Endodermal cell (in vitro differentiated cells): ENCODE data around the gene KCNS3. TPM values are rescaled to one million over a fixed set of nuclear protein-coding genes. Genes with fewer than 3 reads are reported as not detected.

ENCODE experiments used
- DNase-seq: peaks from one replicate; pipeline ENCODE4 v3.0.0-alpha.2; 2017
- H3K27ac ChIP-seq: 2 replicates; pipeline ENCODE4 v1.5.1; 2013; ENCODE audit warnings: mild to moderate bottlenecking, low read depth, low read length, moderate library complexity
- H3K27me3 ChIP-seq: 2 replicates; pipeline ENCODE4 v1.6.1; 2013; ENCODE audit warnings: mild to moderate bottlenecking, low read length, moderate library complexity; ENCODE audit not compliant: insufficient read depth, control insufficient read depth, poor library complexity, severe bottlenecking
- H3K36me3 ChIP-seq: 2 replicates; pipeline ENCODE4 v1.7.0; 2013; ENCODE audit warnings: mild to moderate bottlenecking, low read length, moderate library complexity; ENCODE audit not compliant: control insufficient read depth, insufficient read depth
- H3K4me1 ChIP-seq: one replicate; pipeline ENCODE4 v1.7.0; 2013; ENCODE audit warnings: low read length; ENCODE audit not compliant: control insufficient read depth, insufficient read depth
- H3K4me3 ChIP-seq: 2 replicates; pipeline ENCODE4 v1.5.1; 2013; ENCODE audit warnings: mild to moderate bottlenecking, low read length, moderate library complexity
- H3K9ac ChIP-seq: 2 replicates; pipeline ENCODE4 v1.6.1; 2013; ENCODE audit warnings: mild to moderate bottlenecking, low read length, moderate library complexity; ENCODE audit not compliant: poor library complexity, severe bottlenecking; ENCODE audit errors: extremely low read depth
- H3K9me3 ChIP-seq: 2 replicates; pipeline ENCODE4 v1.6.1; 2013; ENCODE audit warnings: mild to moderate bottlenecking, low read length, moderate library complexity; ENCODE audit not compliant: control insufficient read depth
- H3K27ac Mint-ChIP-seq: 2 replicates; pipeline ENCODE4 v1.8.0; 2020; ENCODE audit warnings: mixed read lengths
- H3K27me3 Mint-ChIP-seq: 2 replicates; pipeline ENCODE4 v1.8.0; 2021; ENCODE audit warnings: mild to moderate bottlenecking, mixed read lengths; ENCODE audit not compliant: insufficient read depth
- H3K36me3 Mint-ChIP-seq: 2 replicates; pipeline ENCODE4 v1.8.0; 2020; ENCODE audit warnings: low read depth, mixed read lengths
- H3K4me1 Mint-ChIP-seq: 2 replicates; pipeline ENCODE4 v1.8.0; 2020; ENCODE audit warnings: mixed read lengths
- H3K4me3 Mint-ChIP-seq: 2 replicates; pipeline ENCODE4 v1.8.0; 2020; ENCODE audit warnings: mild to moderate bottlenecking, moderate library complexity, mixed read lengths
- H3K9me3 Mint-ChIP-seq: 2 replicates; pipeline ENCODE4 v1.8.0; 2020; ENCODE audit warnings: mild to moderate bottlenecking, mixed read lengths
- WGBS, 2 experiments: methylation state at CpG; one replicate each; pipeline versions ENCODE4 v1.1.5 to v1.1.7; 2013; ENCODE audit warnings: missing lambda C conversion rate in 2 of 2, mixed read lengths in 1 of 2; ENCODE audit not compliant: insufficient coverage in 1 of 2, insufficient read length in 1 of 2; 5-methylcytosine and 5-hydroxymethylcytosine counted together
- total RNA-seq, 2 donors: library from RNA; stranded (reverse); fragmentation: NEBNext Ultra II Directional in 1 of 2; extraction: Animal tissue kit (Norgen Biotek cat#: 25700) in 1 of 2; gene quantifications; 2 replicates in 1 of 2; 3 replicates in 1 of 2; pipeline ENCODE4 v1.2.1, GENCODE V29; 2021
- TF ChIP-seq, protein P1 (sequence below): fragments of 200-600 bp; sonication (generic); conservative IDR thresholded peaks from 2 replicates; pipeline ENCODE4 v1.5.0; 2021; ENCODE audit warnings: antibody characterized with exemption, mild to moderate bottlenecking

KCNS3 gene
- total RNA-seq, 2 donors from 2014 or later: 10.7 to 11.1 TPM

DNA sequence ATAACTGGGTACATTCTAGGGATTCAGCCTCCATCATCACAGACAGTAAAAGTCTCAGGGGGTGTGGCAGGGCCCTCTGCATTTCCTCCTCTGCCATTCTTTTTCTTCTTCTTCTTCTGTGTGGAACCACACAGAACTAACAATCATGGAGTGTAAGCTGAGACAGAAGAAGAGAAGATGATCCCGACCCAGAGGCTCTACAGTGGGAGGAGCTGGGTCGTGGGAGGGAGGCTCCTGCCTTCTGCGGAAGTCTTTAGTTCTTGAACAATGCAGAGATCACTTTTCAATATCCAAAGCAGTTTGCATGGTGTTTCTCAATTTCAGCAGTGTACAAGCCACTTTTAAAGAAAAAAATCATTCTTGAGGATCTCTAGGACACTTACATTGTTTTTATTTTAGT, 80.9 kb downstream of the KCNS3 start:
- no peak overlapping the region for H3K4me3 Mint-ChIP-seq
- TF ChIP-seq, protein P1, sequence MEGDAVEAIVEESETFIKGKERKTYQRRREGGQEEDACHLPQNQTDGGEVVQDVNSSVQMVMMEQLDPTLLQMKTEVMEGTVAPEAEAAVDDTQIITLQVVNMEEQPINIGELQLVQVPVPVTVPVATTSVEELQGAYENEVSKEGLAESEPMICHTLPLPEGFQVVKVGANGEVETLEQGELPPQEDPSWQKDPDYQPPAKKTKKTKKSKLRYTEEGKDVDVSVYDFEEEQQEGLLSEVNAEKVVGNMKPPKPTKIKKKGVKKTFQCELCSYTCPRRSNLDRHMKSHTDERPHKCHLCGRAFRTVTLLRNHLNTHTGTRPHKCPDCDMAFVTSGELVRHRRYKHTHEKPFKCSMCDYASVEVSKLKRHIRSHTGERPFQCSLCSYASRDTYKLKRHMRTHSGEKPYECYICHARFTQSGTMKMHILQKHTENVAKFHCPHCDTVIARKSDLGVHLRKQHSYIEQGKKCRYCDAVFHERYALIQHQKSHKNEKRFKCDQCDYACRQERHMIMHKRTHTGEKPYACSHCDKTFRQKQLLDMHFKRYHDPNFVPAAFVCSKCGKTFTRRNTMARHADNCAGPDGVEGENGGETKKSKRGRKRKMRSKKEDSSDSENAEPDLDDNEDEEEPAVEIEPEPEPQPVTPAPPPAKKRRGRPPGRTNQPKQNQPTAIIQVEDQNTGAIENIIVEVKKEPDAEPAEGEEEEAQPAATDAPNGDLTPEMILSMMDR: no peak

DNA sequence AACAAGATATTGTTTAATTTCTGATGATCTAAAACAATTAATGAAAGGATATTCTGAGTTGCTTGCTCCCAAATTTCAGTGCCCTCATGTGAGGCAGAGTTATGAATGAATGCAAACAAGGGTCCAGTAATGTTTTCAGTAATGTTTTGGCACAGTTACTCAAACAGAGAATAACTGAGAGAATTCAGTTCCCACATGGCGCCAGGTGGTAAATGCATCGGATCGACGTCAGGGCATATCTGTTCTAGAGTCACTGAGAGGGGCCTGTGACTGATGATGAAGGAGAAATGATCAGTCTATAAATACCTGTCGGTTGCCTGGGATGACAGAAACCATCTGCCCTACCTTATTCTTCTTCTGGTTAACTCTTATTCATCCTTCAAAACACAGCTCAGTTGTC, 81.4 kb downstream of the KCNS3 start:
- H3K36me3 Mint-ChIP-seq: no peaks in the 10 kb centered on the region
- H3K4me3 Mint-ChIP-seq: no peak overlapping the region
- no peaks in the 10 kb centered on the region for H3K27me3 Mint-ChIP-seq
- no peak overlapping the region for H3K27ac Mint-ChIP-seq
- H3K9me3 Mint-ChIP-seq: no peaks in the 10 kb centered on the region
- Histone ChIP-seq H3K27me3 (no peaks in the 10 kb centered on the region), H3K4me3 (no peak overlapping the region), H3K36me3 (no peaks in the 10 kb centered on the region), H3K27ac (no peak overlapping the region), H3K9ac (no peak overlapping the region), H3K4me1 (no peaks in the 10 kb centered on the region), H3K9me3 (no peaks in the 10 kb centered on the region)
- WGBS, 2 experiments: 96% methylated on average over 5 of the region's 5 CpGs
- TF ChIP-seq, protein P1: no peak
- H3K4me1 Mint-ChIP-seq: peaks cover 5% of the 10 kb centered on the region
- DNase-seq: no peak

More for the DNA sequence above, 80.9 kb downstream of the KCNS3 start:
- H3K36me3 Mint-ChIP-seq: no peaks in the 10 kb centered on the region
- Histone ChIP-seq H3K27me3 (no peaks in the 10 kb centered on the region), H3K4me3 (no peak overlapping the region), H3K27ac (no peak overlapping the region), H3K9me3 (no peaks in the 10 kb centered on the region), H3K36me3 (no peaks in the 10 kb centered on the region), H3K9ac (no peak overlapping the region), H3K4me1 (no peaks in the 10 kb centered on the region)
- 29 to 58% methylated on average over 3 of the region's 3 CpGs for WGBS, 2 experiments
- H3K27ac Mint-ChIP-seq: no peak overlapping the region
- no peaks in the 10 kb centered on the region for H3K27me3 Mint-ChIP-seq
- peaks cover 5% of the 10 kb centered on the region for H3K4me1 Mint-ChIP-seq
- no peaks in the 10 kb centered on the region for H3K9me3 Mint-ChIP-seq
- no peak for DNase-seq

DNA sequence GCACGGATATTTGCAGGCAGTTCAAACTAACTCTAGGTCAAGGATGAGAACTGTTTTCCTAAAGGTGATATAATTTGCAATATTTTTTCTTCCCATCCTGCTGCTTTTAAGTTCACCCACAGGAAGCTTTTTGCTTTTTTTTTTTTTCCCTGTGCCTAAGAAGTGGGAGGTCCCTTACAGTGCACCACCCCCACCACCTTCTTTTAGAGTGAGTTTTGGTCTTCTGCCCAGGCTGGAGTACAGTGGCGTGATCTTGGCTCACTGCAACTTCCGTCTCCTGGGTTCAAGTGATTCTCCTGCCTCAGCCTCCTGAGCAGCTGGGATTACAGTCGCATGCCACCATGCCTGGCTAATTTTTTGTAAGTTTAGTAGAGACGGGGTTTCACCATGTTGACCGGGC, 82.5 kb downstream of the KCNS3 start:
- Histone ChIP-seq H3K27me3 (no peaks in the 10 kb centered on the region), H3K4me3 (no peak overlapping the region), H3K36me3 (no peaks in the 10 kb centered on the region), H3K27ac (no peak overlapping the region), H3K4me1 (no peaks in the 10 kb centered on the region), H3K9me3 (no peaks in the 10 kb centered on the region), H3K9ac (no peak overlapping the region)
- Mint-ChIP-seq H3K27me3 (peaks cover 3% of the 10 kb centered on the region), H3K4me1 (peaks cover 5% of the 10 kb centered on the region), H3K36me3 (no peaks in the 10 kb centered on the region), H3K9me3 (no peaks in the 10 kb centered on the region), H3K27ac (no peak overlapping the region), H3K4me3 (no peak overlapping the region)
- WGBS, 2 experiments: 75 to 76% methylated on average over 6 of the region's 6 CpGs
- DNase-seq: no peak
- TF ChIP-seq, protein P1: no peak
